Trophoblast cell (in vitro differentiated cells and primary cell): ENCODE measurements around the gene BCAS4.

Source experiments
- DNase-seq, 2 donors: peaks; one replicate each; pipeline ENCODE4 v3.0.0-alpha.2; 2016
- H2AFZ ChIP-seq: 2 replicates; pipeline ENCODE4 v1.6.1; 2013; ENCODE audit warnings: low read length, moderate library complexity, mild to moderate bottlenecking; ENCODE audit not compliant: insufficient read depth, poor library complexity
- H2AK5ac ChIP-seq: 2 replicates; pipeline ENCODE4 v1.6.1; 2013; ENCODE audit warnings: mild to moderate bottlenecking, low read length
- H2BK120ac ChIP-seq: 2 replicates; pipeline ENCODE4 v1.6.1; 2013; ENCODE audit warnings: low read length, mild to moderate bottlenecking, moderate library complexity; ENCODE audit not compliant: insufficient read depth, poor library complexity
- H2BK12ac ChIP-seq: 2 replicates; pipeline ENCODE4 v1.6.1; 2013; ENCODE audit warnings: mild to moderate bottlenecking, low read length, moderate library complexity
- H2BK5ac ChIP-seq: 2 replicates; pipeline ENCODE4 v1.6.1; 2013; ENCODE audit warnings: low read length, low read depth, moderate library complexity, mild to moderate bottlenecking; ENCODE audit not compliant: poor library complexity
- H3K14ac ChIP-seq: 2 replicates; pipeline ENCODE4 v1.6.1; 2013; ENCODE audit warnings: mild to moderate bottlenecking, low read length
- H3K18ac ChIP-seq: 2 replicates; pipeline ENCODE4 v1.6.1; 2013; ENCODE audit warnings: mild to moderate bottlenecking, low read length
- H3K23ac ChIP-seq: 2 replicates; pipeline ENCODE4 v1.6.1; 2013; ENCODE audit warnings: low read length
- H3K27ac ChIP-seq: 2 replicates; pipeline ENCODE4 v1.5.1; 2013; ENCODE audit warnings: low read depth, mild to moderate bottlenecking, inconsistent platforms, low read length, moderate library complexity
- H3K27me3 ChIP-seq: 2 replicates; pipeline ENCODE4 v1.6.1; 2013; ENCODE audit warnings: inconsistent platforms, mild to moderate bottlenecking, low read length, moderate library complexity; ENCODE audit not compliant: insufficient read depth
- H3K36me3 ChIP-seq, 2 experiments: 1 replicate in 1 of 2; 2 replicates in 1 of 2; pipeline ENCODE4 v1.6.1; 2013; ENCODE audit warnings: low read length in 2 of 2, mild to moderate bottlenecking in 2 of 2, moderate library complexity in 1 of 2; ENCODE audit not compliant: insufficient read depth in 2 of 2, control insufficient read depth in 1 of 2
- H3K4ac ChIP-seq: 2 replicates; pipeline ENCODE4 v1.6.1; 2013; ENCODE audit warnings: low read depth, mild to moderate bottlenecking, low read length, moderate library complexity
- H3K4me1 ChIP-seq, 2 experiments: 1 replicate in 1 of 2; 2 replicates in 1 of 2; pipeline ENCODE4 v1.6.1; 2013; ENCODE audit warnings: low read length in 2 of 2, mild to moderate bottlenecking in 2 of 2, moderate library complexity in 1 of 2; ENCODE audit not compliant: insufficient read depth in 2 of 2, control insufficient read depth in 1 of 2
- H3K4me2 ChIP-seq: 2 replicates; pipeline ENCODE4 v1.6.1; 2013; ENCODE audit warnings: inconsistent platforms, mild to moderate bottlenecking, low read length, moderate library complexity
- H3K4me3 ChIP-seq: 2 replicates; pipeline ENCODE4 v1.5.1; 2013; ENCODE audit warnings: mild to moderate bottlenecking, low read depth, low read length, inconsistent platforms
- H3K79me1 ChIP-seq: one replicate; pipeline ENCODE4 v1.6.1; 2013; ENCODE audit warnings: low read length
- H3K79me2 ChIP-seq: 2 replicates; pipeline ENCODE4 v1.6.1; 2013; ENCODE audit warnings: low read length, mild to moderate bottlenecking; ENCODE audit not compliant: control insufficient read depth, insufficient read depth, poor library complexity
- H3K9ac ChIP-seq: 2 replicates; pipeline ENCODE4 v1.6.1; 2013; ENCODE audit warnings: mild to moderate bottlenecking, low read length
- H3K9me3 ChIP-seq: 2 replicates; pipeline ENCODE4 v1.6.1; 2013; ENCODE audit warnings: low read depth, mild to moderate bottlenecking, control low read depth, inconsistent platforms, low read length; ENCODE audit not compliant: insufficient read depth
- H4K12ac ChIP-seq: 2 replicates; pipeline ENCODE4 v1.6.1; 2013; ENCODE audit warnings: low read depth, mild to moderate bottlenecking, low read length, moderate library complexity
- H4K8ac ChIP-seq: 2 replicates; pipeline ENCODE4 v1.6.1; 2013; ENCODE audit warnings: low read depth, mild to moderate bottlenecking, low read length, moderate library complexity
- H4K91ac ChIP-seq: one replicate; pipeline ENCODE4 v1.6.1; 2013; ENCODE audit warnings: low read depth, mild to moderate bottlenecking, low read length, moderate library complexity
- WGBS: extraction: QIAGEN DNeasy Blood & Tissue Kit; methylation state at CpG from one replicate; pipeline ENCODE4 v1.1.7; 2013; ENCODE audit warnings: missing lambda C conversion rate; ENCODE audit not compliant: insufficient read length, insufficient coverage; ENCODE audit errors: extremely low coverage; 5-methylcytosine and 5-hydroxymethylcytosine counted together

Gene BCAS4

DNA sequence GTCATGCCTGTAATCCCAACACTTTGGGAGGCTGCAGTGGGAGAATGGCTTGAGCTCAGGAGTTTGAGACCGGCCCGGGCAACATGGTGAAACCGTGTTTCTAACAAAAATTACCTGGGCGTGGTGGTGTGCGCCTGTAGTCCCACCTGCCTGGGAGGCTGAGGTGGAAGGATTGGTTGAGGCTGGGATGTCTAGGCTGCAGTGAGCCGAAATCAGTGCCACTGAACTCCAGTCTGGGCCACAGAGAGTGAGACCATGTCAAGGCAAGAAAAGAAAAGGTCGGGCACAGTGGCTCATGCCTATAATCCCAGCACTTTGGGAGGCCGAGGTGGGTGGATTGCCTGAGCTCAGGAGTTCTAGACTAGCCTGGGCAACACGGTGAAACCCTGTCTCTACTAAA lies 8.2 kb upstream of the BCAS4 start:
- H3K18ac ChIP-seq: no peak overlapping the region
- no CpG with 5 or more reads among the region's 9 CpGs for WGBS
- H3K4me1 ChIP-seq: peaks cover 9 to 13% of the 10 kb centered on the region in 2 experiments
- H2AFZ ChIP-seq: no peak overlapping the region
- no peak overlapping the region for H2BK12ac ChIP-seq
- no peak overlapping the region for H3K27ac ChIP-seq
- H3K4ac ChIP-seq: no peak overlapping the region
- no peak for DNase-seq
- H3K79me1 ChIP-seq: peaks cover 21% of the 10 kb centered on the region
- H3K79me2 ChIP-seq: no peaks in the 10 kb centered on the region
- H3K36me3 ChIP-seq: no peaks in the 10 kb centered on the region
- H3K9ac ChIP-seq: no peak overlapping the region
- H3K23ac ChIP-seq: no peak overlapping the region
- H3K4me2 ChIP-seq: no peak overlapping the region
- H4K8ac ChIP-seq: no peak overlapping the region
- H4K12ac ChIP-seq: no peak overlapping the region
- no peak overlapping the region for H2BK120ac ChIP-seq
- no peak overlapping the region for H2AK5ac ChIP-seq
- no peak overlapping the region for H4K91ac ChIP-seq
- no peaks in the 10 kb centered on the region for H3K27me3 ChIP-seq
- no peak overlapping the region for H3K14ac ChIP-seq
- H3K9me3 ChIP-seq: peaks cover 2% of the 10 kb centered on the region
- H3K4me3 ChIP-seq: no peak overlapping the region
- no peak overlapping the region for H2BK5ac ChIP-seq

DNA sequence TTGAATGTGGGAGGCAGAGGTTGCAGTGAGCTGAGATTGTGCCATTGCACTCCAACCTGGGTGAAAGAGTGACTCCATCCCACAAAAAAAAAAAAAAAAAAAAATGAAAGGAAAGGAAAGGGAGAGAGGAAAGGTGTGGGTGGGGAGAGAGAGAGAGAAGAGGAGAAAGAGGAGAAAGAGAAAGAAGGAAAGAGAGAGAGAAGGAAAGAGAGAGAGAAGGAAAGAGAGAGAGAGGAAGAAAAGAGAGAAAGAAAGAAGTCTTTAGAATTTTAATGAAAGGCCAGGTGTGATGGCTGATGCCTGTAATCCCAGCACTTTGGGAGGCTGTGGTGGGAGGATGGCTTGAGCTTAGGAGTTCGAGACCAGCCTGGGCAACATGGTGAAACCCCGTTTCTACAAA lies 7.7 kb upstream of the BCAS4 start:
- H3K4me1 ChIP-seq: peaks cover 9 to 13% of the 10 kb centered on the region in 2 experiments
- H2AFZ ChIP-seq: no peak overlapping the region
- H4K91ac ChIP-seq: no peak overlapping the region
- peak overlapping the region; percentile 48 for H4K8ac ChIP-seq
- H3K14ac ChIP-seq: peak overlapping the region; percentile 39
- H3K36me3 ChIP-seq: no peaks in the 10 kb centered on the region
- no peak for DNase-seq
- H2BK120ac ChIP-seq: no peak overlapping the region
- no peak overlapping the region for H3K4me2 ChIP-seq
- H2BK5ac ChIP-seq: no peak overlapping the region
- no peak overlapping the region for H3K18ac ChIP-seq
- H3K23ac ChIP-seq: no peak overlapping the region
- H3K79me1 ChIP-seq: peaks cover 21% of the 10 kb centered on the region
- H3K4ac ChIP-seq: no peak overlapping the region
- peak overlapping the region; percentile 95 for H2BK12ac ChIP-seq
- peak overlapping the region; percentile 68 for H2AK5ac ChIP-seq
- no peak overlapping the region for H3K4me3 ChIP-seq
- no CpG with 5 or more reads among the region's 2 CpGs for WGBS
- H3K27ac ChIP-seq: no peak overlapping the region
- no peaks in the 10 kb centered on the region for H3K27me3 ChIP-seq
- no peak overlapping the region for H4K12ac ChIP-seq
- H3K79me2 ChIP-seq: no peaks in the 10 kb centered on the region
- peaks cover 2% of the 10 kb centered on the region for H3K9me3 ChIP-seq
- no peak overlapping the region for H3K9ac ChIP-seq

DNA sequence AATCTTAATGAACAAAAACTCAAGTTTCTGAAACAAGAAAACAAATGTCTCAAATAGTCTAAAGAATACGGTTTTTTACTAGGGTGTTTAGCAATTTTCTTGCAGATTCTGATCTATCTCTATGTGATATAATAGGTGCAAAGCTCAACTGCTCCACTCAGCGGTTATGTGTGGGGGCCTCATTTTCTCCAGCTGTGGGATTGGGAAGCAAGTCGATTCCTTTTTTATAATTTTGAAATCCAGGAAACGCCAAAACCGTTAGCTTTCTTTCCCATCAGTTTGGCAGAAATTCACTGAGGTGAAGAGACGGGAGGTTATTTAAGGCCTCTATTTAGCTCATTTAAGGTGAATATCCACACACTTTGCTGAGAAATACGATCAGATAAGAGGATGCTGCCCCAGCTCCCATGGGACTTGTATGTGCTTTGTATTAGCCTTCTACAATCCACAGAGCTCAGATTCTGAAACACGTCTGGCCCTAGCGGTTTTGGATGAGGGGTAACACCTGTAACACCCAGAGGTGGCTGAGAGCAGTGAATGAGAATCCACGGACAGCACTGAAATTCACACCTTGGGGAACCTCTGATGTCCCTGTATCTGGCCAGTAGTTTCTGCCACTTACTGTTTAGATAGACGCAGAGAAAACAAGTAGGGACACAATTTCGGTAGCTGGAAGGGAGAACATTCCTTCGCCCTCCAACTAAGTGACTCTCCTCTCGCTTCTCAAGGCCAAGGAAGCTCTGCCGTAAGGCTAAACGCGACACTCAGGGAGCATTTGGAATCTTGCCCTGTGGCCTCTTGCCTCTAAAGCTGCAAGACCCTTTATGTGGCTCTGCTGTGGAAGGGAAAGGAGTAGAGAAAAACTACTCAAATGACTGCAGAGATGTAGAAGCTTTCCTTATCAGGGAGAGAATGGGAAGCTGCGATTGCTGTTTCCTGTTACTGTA lies 6.5 kb upstream of the BCAS4 start:
- Histone ChIP-seq H3K9ac (no peak overlapping the region), H3K4me1 (peaks cover 9 to 13% of the 10 kb centered on the region in 2 experiments), H4K8ac (peak overlapping the region; percentile 21), H2BK5ac (no peak overlapping the region), H2AK5ac (peak overlapping the region; percentile 64), H3K18ac (no peak overlapping the region), H3K4ac (no peak overlapping the region), H3K79me2 (no peaks in the 10 kb centered on the region), H2AFZ (no peak overlapping the region), H3K79me1 (peaks cover 21% of the 10 kb centered on the region), H2BK12ac (peak overlapping the region; percentile 33), H3K27me3 (no peaks in the 10 kb centered on the region), H3K23ac (no peak overlapping the region), H3K4me2 (no peak overlapping the region), H3K36me3 (no peaks in the 10 kb centered on the region), H3K4me3 (no peak overlapping the region), H3K27ac (no peak overlapping the region), H3K9me3 (peaks cover 2% of the 10 kb centered on the region), H4K12ac (no peak overlapping the region), H2BK120ac (no peak overlapping the region), H4K91ac (peak overlapping the region; percentile 9), H3K14ac (no peak overlapping the region)
- DNase-seq: peak in 1 of 2 donors; percentile 44
- no CpG with 5 or more reads among the region's 18 CpGs for WGBS

DNA sequence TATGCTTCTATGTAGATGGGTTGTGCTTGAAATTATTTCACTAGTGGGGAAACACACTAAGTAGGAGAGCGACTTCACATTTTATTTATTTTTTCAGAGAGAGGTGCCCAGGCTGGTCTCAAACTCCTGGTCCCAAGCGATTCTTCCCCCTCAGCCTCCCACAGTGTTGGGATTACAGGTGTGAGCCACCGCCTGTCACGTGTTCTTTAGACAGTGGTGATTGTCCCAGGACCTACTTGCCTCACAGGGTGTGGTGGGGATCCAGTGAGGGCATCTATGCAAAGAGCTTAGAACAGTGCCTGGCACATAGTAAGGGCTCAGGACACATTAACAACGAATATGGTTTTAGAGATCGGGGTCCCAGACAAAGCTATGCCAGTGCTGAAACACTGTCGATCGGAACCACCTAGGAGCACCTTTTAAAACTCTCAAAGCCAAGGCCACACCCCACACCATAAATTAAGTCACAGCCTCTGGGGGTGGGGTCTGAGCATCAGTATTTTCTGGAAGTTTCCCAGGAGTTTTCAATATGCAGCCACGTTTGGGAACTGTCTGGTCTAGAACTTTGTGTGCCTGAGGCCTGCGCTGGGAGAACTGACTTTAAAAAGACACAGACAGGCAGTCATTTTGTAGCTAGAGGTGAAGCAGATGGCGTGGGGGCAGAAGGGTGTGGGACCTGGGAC lies 4.8 kb upstream of the BCAS4 start:
- H3K27me3 ChIP-seq: no peaks in the 10 kb centered on the region
- H2BK120ac ChIP-seq: peak overlapping the region; percentile 87
- no peak for DNase-seq
- H3K9me3 ChIP-seq: peaks cover 2% of the 10 kb centered on the region
- H3K79me2 ChIP-seq: peaks cover 3% of the 10 kb centered on the region
- peaks cover 9 to 13% of the 10 kb centered on the region in 2 experiments for H3K4me1 ChIP-seq
- H4K8ac ChIP-seq: peak overlapping the region; percentile 92
- H3K14ac ChIP-seq: peak overlapping the region; percentile 68
- H3K9ac ChIP-seq: no peak overlapping the region
- H4K91ac ChIP-seq: peak overlapping the region; percentile 88
- H2AK5ac ChIP-seq: no peak overlapping the region
- peak overlapping the region; percentile 77 for H3K27ac ChIP-seq
- H3K4me3 ChIP-seq: no peak overlapping the region
- peak overlapping the region; percentile 46 for H2BK12ac ChIP-seq
- H3K23ac ChIP-seq: no peak overlapping the region
- WGBS: no CpG with 5 or more reads among the region's 11 CpGs
- H3K79me1 ChIP-seq: peaks cover 24% of the 10 kb centered on the region
- peak overlapping the region; percentile 66 for H4K12ac ChIP-seq
- H3K18ac ChIP-seq: peak overlapping the region; percentile 54
- H2BK5ac ChIP-seq: peak overlapping the region; percentile 71
- H3K36me3 ChIP-seq: no peaks in the 10 kb centered on the region
- H3K4me2 ChIP-seq: no peak overlapping the region
- peak overlapping the region; percentile 85 for H2AFZ ChIP-seq
- peak overlapping the region; percentile 41 for H3K4ac ChIP-seq
